T47D (cell line): ENCODE results near the gene MSGN1.

Experiments used
- DNase-seq, 2 experiments: peaks; one replicate each; pipeline versions ENCODE4 v3.0.0 to v3.0.0-alpha.2; 2011 to 2012; ENCODE audit warnings: low read depth in 1 of 2, low spot score in 1 of 2
- JUND ChIP-seq: IDR thresholded peaks from 2 replicates; pipeline ENCODE4 v1.6.1; 2012; ENCODE audit warnings: low read depth
- in situ Hi-C: cut with HindIII; loops from 2 replicates; pipeline ENCODE4 v1.10.0; 2016; ENCODE audit warnings: low sequenced_read_pairs, low pct_unique_long_range_greater_than_20kb

Gene MSGN1

GRCh38 chr2:17793803-17794354 lies 22.4 kb upstream of the MSGN1 start:
- in situ Hi-C loops, result no loop called here
- no peak for TF ChIP-seq JUND
- DNase-seq, result no peak

- in situ Hi-C loops, result no loop called here
- TF ChIP-seq JUND, result no peak
- no peak for DNase-seq
Observed at GRCh38 chr2:17795309-17795708, 21.0 kb upstream of the MSGN1 start.

- TF ChIP-seq JUND, result no peak
- in situ Hi-C loops, result no loop called here
- no peak for DNase-seq
Observed at GRCh38 chr2:17798338-17798737, 17.9 kb upstream of the MSGN1 start.

- no peak for TF ChIP-seq JUND
- no peak for DNase-seq
- in situ Hi-C loops, result no loop called here
Observed at GRCh38 chr2:17799301-17800120, 16.7 kb upstream of the MSGN1 start.

- DNase-seq, result no peak
- no peak for TF ChIP-seq JUND
- in situ Hi-C loops, result no loop called here
Observed at GRCh38 chr2:17800219-17800618, 16.0 kb upstream of the MSGN1 start.

- DNase-seq, result no peak
- no peak for TF ChIP-seq JUND
- in situ Hi-C loops, result no loop called here
Observed at GRCh38 chr2:17800693-17801458, 15.4 kb upstream of the MSGN1 start.

GRCh38 chr2:17803497-17803896 lies 12.8 kb upstream of the MSGN1 start:
- TF ChIP-seq JUND, result no peak
- no peak for DNase-seq
- in situ Hi-C loops, result no loop called here

- no peak for TF ChIP-seq JUND
- in situ Hi-C loops, result no loop called here
Observed at GRCh38 chr2:17804358-17804757, 11.9 kb upstream of the MSGN1 start.

GRCh38 chr2:17805166-17805565 lies 11.1 kb upstream of the MSGN1 start:
- TF ChIP-seq JUND, result no peak
- in situ Hi-C loops, result no loop called here
- DNase-seq, result no peak

More at GRCh38 chr2:17804358-17804757, 11.9 kb upstream of the MSGN1 start:
- DNase-seq, result no peak

GRCh38 chr2:17805717-17806363 lies 10.4 kb upstream of the MSGN1 start:
- no peak for TF ChIP-seq JUND
- in situ Hi-C loops, result no loop called here
- DNase-seq, result no peak

GRCh38 chr2:17813010-17813741 lies 3.1 kb upstream of the MSGN1 start:
- DNase-seq, result no peak
- TF ChIP-seq JUND, result no peak
- in situ Hi-C loops, result no loop called here
